ENCODE measurements around the gene STK24. TPM values are rescaled to one million over a fixed set of nuclear protein-coding genes. Genes with fewer than 3 reads are reported as not detected.

Gene STK24
- total and polyA plus RNA-seq, 2 of the 8 experiments (the other 6 are each of a cell fraction or from before 2014, with no cell fraction given): 62.8 to 143 TPM

GRCh38 chr13:98619556-98619955, 42.6 kb upstream of the STK24 start:
- no peak overlapping the region for H3K14ac ChIP-seq (ENCODE audit: insufficient read length)
- DNase-seq (ENCODE audit: low read depth in 1 of 2, low spot score in 2 of 2): peak in 1 of 2 experiments; percentile 7
- H4K8ac ChIP-seq (ENCODE audit: extremely low read depth, insufficient read depth, low read length): no peak overlapping the region
- ChIA-PET POLR2A (ENCODE audit: partially characterized antibody) (interaction anchor here (1.1 kb wide), 1 partner anchor 13 kb away, joined by 3 read pairs; no protein-coding TSS in a partner anchor), CTCF (ENCODE audit: partially characterized antibody) (interaction anchor here (1.0 to 1.7 kb wide), 5 partner anchors 34 to 169 kb away, joined by 3 to 4 read pairs (median 3); no protein-coding TSS in a partner anchor)
- no peak overlapping the region for H3K56ac ChIP-seq (replicated peaks; ENCODE audit: insufficient read length, low read depth, low read length)
- no peak overlapping the region for H3K4me2 ChIP-seq (ENCODE audit: insufficient read depth in 1 of 2, low read depth in 2 of 2, low read length in 2 of 2)
- H2AFZ ChIP-seq (ENCODE audit: low read length): no peak overlapping the region
- no peak overlapping the region for H3K4me3 ChIP-seq (ENCODE audit: extremely low read depth in 1 of 4, insufficient read depth in 2 of 4, low read depth in 3 of 4, low read length in 4 of 4)
- no peak overlapping the region for H3K27ac ChIP-seq (ENCODE audit: low read depth, low read length)
- H4K5ac ChIP-seq (ENCODE audit: insufficient read length, low read depth, low read length): no peak overlapping the region
- no peaks in the 10 kb centered on the region for H3K79me2 ChIP-seq (ENCODE audit: control insufficient read depth in 1 of 2, insufficient read depth in 2 of 2, low read length in 2 of 2)
- H3K79me1 ChIP-seq (ENCODE audit: low read depth, low read length): no peaks in the 10 kb centered on the region
- H4K91ac ChIP-seq (replicated peaks; ENCODE audit: insufficient read length, low read length): no peak overlapping the region
- H3K23ac ChIP-seq (ENCODE audit: insufficient read length): no peak overlapping the region
- no peak for FAIRE-seq
- no peak overlapping the region for H2BK12ac ChIP-seq (ENCODE audit: low read depth, low read length)
- H3K4me1 ChIP-seq (replicated peaks in 1 of 4; ENCODE audit: control insufficient read depth in 3 of 4, insufficient read depth in 4 of 4, low read length in 3 of 4): 0 out of 7 replicates have a peak, but pooled peaks cover 0 to 3% (median 0%) of the 10 kb centered on the region in 4 experiments
- H3K18ac ChIP-seq (ENCODE audit: extremely low read depth, low read length): no peak overlapping the region
- WGBS, 2 experiments (ENCODE audit: extremely low coverage in 1 of 2, insufficient coverage in 1 of 2, insufficient read length in 1 of 2, insufficient replicate concordance in 2 of 2, low coverage in 1 of 2, low lambda C conversion rate in 2 of 2, missing lambda C conversion rate in 1 of 2): 91% methylated on average over 3 of the region's 3 CpGs; no CpG with 5 or more reads in 1 of the 2 experiments
- H2BK120ac ChIP-seq (replicated peaks; ENCODE audit: low read depth, low read length): no peak overlapping the region
- no peaks in the 10 kb centered on the region for H3K9me3 ChIP-seq (ENCODE audit: insufficient read depth in 2 of 2, low read depth in 1 of 2, low read length in 1 of 2)
- no peak overlapping the region for H2BK5ac ChIP-seq (ENCODE audit: low read depth, low read length)
- no peak overlapping the region for H2AK5ac ChIP-seq (ENCODE audit: low read depth, low read length)
- no peaks in the 10 kb centered on the region for H3K36me3 ChIP-seq (ENCODE audit: control insufficient read depth in 2 of 4, insufficient read depth in 4 of 4, low read length in 3 of 4)
- H2BK15ac ChIP-seq (ENCODE audit: low read length): no peak overlapping the region
- no peaks in the 10 kb centered on the region for H3K27me3 ChIP-seq (replicated peaks in 1 of 4; ENCODE audit: control insufficient read depth in 3 of 4, extremely low read depth in 1 of 4, insufficient read depth in 3 of 4, low read length in 3 of 4)
- no peak overlapping the region for H2BK20ac ChIP-seq (ENCODE audit: low read length)
- no peaks in the 10 kb centered on the region for H4K20me1 ChIP-seq (replicated peaks in 1 of 2; ENCODE audit: control insufficient read depth in 1 of 2, insufficient read depth in 2 of 2, low read length in 2 of 2)
- no peak overlapping the region for H3K4ac ChIP-seq (replicated peaks; ENCODE audit: insufficient read length, low read depth, low read length)
- TF ChIP-seq BACH1 (IDR thresholded peaks at IDR 0.05; ENCODE audit: low read length) (no peak), BRCA1 (IDR thresholded peaks at IDR 0.05; ENCODE audit: low read depth, low read length) (no peak), GTF2F1 (IDR thresholded peaks at IDR 0.05; ENCODE audit: borderline replicate concordance, low read depth, low read length) (no peak), TBP (IDR thresholded peaks at IDR 0.05; ENCODE audit: low read depth, low read length) (no peak), BCL11A (IDR thresholded peaks at IDR 0.05; ENCODE audit: low read depth in 2 of 2, low read length in 2 of 2) (no peak), EP300 (IDR thresholded peaks at IDR 0.05; ENCODE audit: borderline replicate concordance in 1 of 2, low read depth in 2 of 2, low read length in 2 of 2) (no peak), KDM5A (IDR thresholded peaks at IDR 0.05; ENCODE audit: low read length) (no peak), HDAC2 (IDR thresholded peaks at IDR 0.05; ENCODE audit: borderline replicate concordance in 1 of 2, low read depth in 2 of 2, low read length in 2 of 2) (no peak)
- H3K9ac ChIP-seq (replicated peaks in 1 of 4; ENCODE audit: extremely low read depth in 1 of 4, low read depth in 3 of 4, low read length in 3 of 4): no peak overlapping the region
- H3K23me2 ChIP-seq (ENCODE audit: low read depth, low read length): no peaks in the 10 kb centered on the region
